Psoas muscle (tissue), 8 donors: ENCODE measurements around the gene LAMB4. TPM values are rescaled to one million over a fixed set of nuclear protein-coding genes. Genes with fewer than 3 reads are reported as not detected.

Experiments used
- ATAC-seq, 4 donors: fragments of 200-7000 bp; cut with Tn5 transposase; one replicate each; pipeline ENCODE4 v1.9.1; 2020; ENCODE audit warnings: moderate library complexity in 3 of 4, mild to moderate bottlenecking in 2 of 4
- DNase-seq, 2 donors: peaks; one replicate each; pipeline ENCODE4 v3.0.0-alpha.2; 2020
- H3K27ac ChIP-seq: fragments of 200-600 bp; one replicate; pipeline ENCODE4 v1.8.0; 2022
- H3K27me3 ChIP-seq, 3 donors: fragments of 200-600 bp in 1 of 3; one replicate each; pipeline versions ENCODE4 v1.6.1 to v1.8.0; 2013 to 2022; ENCODE audit warnings: low read length in 2 of 3, mild to moderate bottlenecking in 2 of 3, moderate library complexity in 1 of 3; ENCODE audit not compliant: insufficient read depth in 3 of 3
- H3K36me3 ChIP-seq, 2 donors: fragments of 200-600 bp in 1 of 2; one replicate each; pipeline versions ENCODE4 v1.6.1 to v1.8.0; 2013 to 2022; ENCODE audit warnings: low read depth in 1 of 2, mild to moderate bottlenecking in 1 of 2, moderate library complexity in 1 of 2; ENCODE audit not compliant: insufficient read depth in 1 of 2
- H3K4me1 ChIP-seq: fragments of 200-600 bp; one replicate; pipeline ENCODE4 v1.8.0; 2022
- H3K4me3 ChIP-seq: fragments of 200-600 bp; one replicate; pipeline ENCODE4 v1.8.0; 2022; ENCODE audit warnings: mild to moderate bottlenecking
- H3K9me3 ChIP-seq: fragments of 200-600 bp; one replicate; pipeline ENCODE4 v1.8.0; 2022
- WGBS, 3 donors: extraction: QIAGEN DNeasy Blood & Tissue Kit; methylation state at CpG; one replicate each; pipeline versions ENCODE4 v1.1.6 to v1.1.7; 2013; 5-methylcytosine and 5-hydroxymethylcytosine counted together
- intact Hi-C, 2 donors: fragments of 100-400 bp; cut with DNase I; formaldehyde crosslinking; loops; one replicate each; pipeline versions ENCODE4 v1.11.0 to v1.14.2; 2022
- polyA plus RNA-seq, 3 donors: library from polyadenylated mRNA; stranded (reverse); fragments of 200-250 nt; gene quantifications; one replicate each; pipeline ENCODE4 v1.2.3, GENCODE V29; 2013
- total RNA-seq, 4 donors: library from RNA; stranded (reverse); fragmentation: NEBNext Ultra II Directional in 2 of 4; extraction: Animal tissue kit (Norgen Biotek cat#: 25700) in 2 of 4; gene quantifications; one replicate each; pipeline versions ENCODE4 v1.2.1 to v1.2.4, GENCODE V29; 2021 to 2023
- TF ChIP-seq, protein P1 (sequence below): fragments of 200-600 bp; IDR thresholded peaks from one replicate; pipeline ENCODE4 v1.8.0; 2022; ENCODE audit warnings: antibody characterized with exemption
- donor health status: healthy with polysubstance abuse.
- donor health status: DM: no; HTN: no; CAD: no; lungs with moderate emphysema.
- donor health status: Bipolar disorder and iron deficiency.
- donor health status: healthy.
- donor health status: DM: yes; HTN: yes; CAD: no.
- donor health status: DM: no; HTN: no; CAD: no.
- donor health status: DM: no; HTN: no; CAD: no.
- donor health status: DM: yes; HTN: yes; CAD: no.

LAMB4 gene
- total and polyA plus RNA-seq, 7 donors, result 0.01 to 0.51 (median 0.27) TPM; not detected in 2

DNA sequence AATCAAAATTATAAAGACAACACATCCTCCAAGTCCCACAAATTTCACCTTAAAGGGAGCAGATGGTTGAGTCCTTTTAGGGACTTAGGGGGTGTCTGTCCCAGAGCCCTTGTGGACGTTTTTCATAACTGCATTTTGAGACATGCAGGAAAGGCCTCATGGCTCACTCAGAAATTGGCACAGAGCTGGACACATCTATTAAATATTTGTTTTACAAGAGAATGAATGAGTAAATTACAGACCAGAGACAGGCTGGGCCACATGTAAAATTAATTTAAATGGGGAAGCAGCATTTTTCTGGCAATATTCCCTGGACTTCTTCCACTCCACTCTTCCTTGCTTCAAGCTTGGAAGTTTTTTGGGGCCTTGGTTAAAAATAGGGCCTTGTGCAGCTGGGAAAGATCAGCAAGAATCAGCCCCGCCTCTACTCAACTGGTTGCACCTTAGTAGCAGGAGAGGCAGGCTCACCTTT lies 147.2 kb downstream of the LAMB4 start:
- 33 to 46% (median 37%) methylated on average over 2 of the region's 2 CpGs for WGBS, 3 donors
- Histone ChIP-seq H3K27me3 (no peaks in the 10 kb centered on the region), H3K4me3 (no peak overlapping the region), H3K36me3 (peaks cover 0 to 17% of the 10 kb centered on the region in 2 donors), H3K27ac (no peak overlapping the region), H3K9me3 (no peaks in the 10 kb centered on the region), H3K4me1 (no peaks in the 10 kb centered on the region)
- ATAC-seq (no peak), DNase-seq (no peak)
- TF ChIP-seq, protein P1, sequence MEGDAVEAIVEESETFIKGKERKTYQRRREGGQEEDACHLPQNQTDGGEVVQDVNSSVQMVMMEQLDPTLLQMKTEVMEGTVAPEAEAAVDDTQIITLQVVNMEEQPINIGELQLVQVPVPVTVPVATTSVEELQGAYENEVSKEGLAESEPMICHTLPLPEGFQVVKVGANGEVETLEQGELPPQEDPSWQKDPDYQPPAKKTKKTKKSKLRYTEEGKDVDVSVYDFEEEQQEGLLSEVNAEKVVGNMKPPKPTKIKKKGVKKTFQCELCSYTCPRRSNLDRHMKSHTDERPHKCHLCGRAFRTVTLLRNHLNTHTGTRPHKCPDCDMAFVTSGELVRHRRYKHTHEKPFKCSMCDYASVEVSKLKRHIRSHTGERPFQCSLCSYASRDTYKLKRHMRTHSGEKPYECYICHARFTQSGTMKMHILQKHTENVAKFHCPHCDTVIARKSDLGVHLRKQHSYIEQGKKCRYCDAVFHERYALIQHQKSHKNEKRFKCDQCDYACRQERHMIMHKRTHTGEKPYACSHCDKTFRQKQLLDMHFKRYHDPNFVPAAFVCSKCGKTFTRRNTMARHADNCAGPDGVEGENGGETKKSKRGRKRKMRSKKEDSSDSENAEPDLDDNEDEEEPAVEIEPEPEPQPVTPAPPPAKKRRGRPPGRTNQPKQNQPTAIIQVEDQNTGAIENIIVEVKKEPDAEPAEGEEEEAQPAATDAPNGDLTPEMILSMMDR, result no peak
- intact Hi-C loops, result no loop called here

- TF ChIP-seq, protein P1, result no peak
- Histone ChIP-seq H3K4me3 (no peak overlapping the region), H3K27ac (no peak overlapping the region), H3K9me3 (no peaks in the 10 kb centered on the region), H3K27me3 (peaks cover 0 to 1% (median 0%) of the 10 kb centered on the region in 3 donors), H3K4me1 (no peaks in the 10 kb centered on the region), H3K36me3 (peaks cover 0 to 24% of the 10 kb centered on the region in 2 donors)
- no peak for DNase-seq
- intact Hi-C loops, result no loop called here
- 32 to 37% (median 32%) methylated on average over 9 of the region's 9 CpGs for WGBS, 3 donors
- no peak for ATAC-seq
Measured at GRCh38 chr7:107982042-107982840, 147.9 kb downstream of the LAMB4 start.

DNA sequence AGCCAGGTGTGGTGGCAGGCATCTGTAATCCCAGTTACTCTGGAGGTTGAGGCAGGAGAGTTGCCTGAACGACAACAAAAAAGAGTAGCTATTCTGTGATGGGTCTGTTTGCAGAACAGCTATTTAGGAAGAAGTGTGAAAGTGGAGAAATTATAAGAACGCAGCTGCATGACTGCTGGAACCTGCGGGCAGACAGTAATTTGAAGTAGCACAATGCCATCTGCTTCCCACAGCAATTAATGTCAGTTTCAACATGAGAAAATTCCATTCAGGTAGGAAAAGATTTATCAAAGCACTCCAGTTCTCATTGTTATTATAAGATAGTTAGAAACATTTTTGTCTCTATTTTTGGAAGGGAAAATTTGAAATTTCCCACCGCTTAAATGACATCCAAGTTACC lies 148.7 kb downstream of the LAMB4 start:
- Histone ChIP-seq H3K4me3 (no peak overlapping the region), H3K9me3 (no peaks in the 10 kb centered on the region), H3K27me3 (peaks cover 0 to 5% (median 0%) of the 10 kb centered on the region in 3 donors), H3K4me1 (no peaks in the 10 kb centered on the region), H3K36me3 (peaks cover 0 to 25% of the 10 kb centered on the region in 2 donors), H3K27ac (no peak overlapping the region)
- WGBS, 3 donors, result 33 to 41% (median 37%) methylated on average over 4 of the region's 4 CpGs
- TF ChIP-seq, protein P1, result no peak
- ATAC-seq, result no peak
- intact Hi-C loops, result no loop called here
- DNase-seq, result no peak

- H3K27ac ChIP-seq, result no peak overlapping the region
- ATAC-seq (no peak), DNase-seq (no peak)
- H3K27me3 ChIP-seq, result peaks cover 0 to 5% (median 0%) of the 10 kb centered on the region in 3 donors
- H3K36me3 ChIP-seq, result peaks cover 0 to 23% of the 10 kb centered on the region in 2 donors
- H3K9me3 ChIP-seq, result no peaks in the 10 kb centered on the region
- TF ChIP-seq, protein P1, result no peak
- H3K4me3 ChIP-seq, result no peak overlapping the region
- intact Hi-C loops, result no loop called here
- no peaks in the 10 kb centered on the region for H3K4me1 ChIP-seq
- 94 to 98% (median 97%) methylated on average over 8 of the region's 8 CpGs for WGBS, 3 donors
Measured at GRCh38 chr7:107980671-107981190, 149.4 kb downstream of the LAMB4 start.
